Brain microvascular endothelial cell (primary cell): ENCODE data around the gene DDOST.

Experiments used
- DNase-seq: peaks from one replicate; pipeline ENCODE4 v3.0.0-alpha.2; 2020
- H3K27ac ChIP-seq: fragments of 250-450 bp; sonication (Bioruptor Pico); 2 replicates; pipeline ENCODE4 v1.5.1; 2020; ENCODE audit warnings: mild to moderate bottlenecking, moderate library complexity
- H3K27me3 ChIP-seq: fragments of 250-450 bp; sonication (Bioruptor Pico); replicated peaks from 2 replicates; pipeline ENCODE4 v1.5.1; 2020; ENCODE audit warnings: mild to moderate bottlenecking
- H3K36me3 ChIP-seq: fragments of 250-450 bp; sonication (Bioruptor Pico); replicated peaks from 2 replicates; pipeline ENCODE4 v1.5.1; 2020; ENCODE audit warnings: mild to moderate bottlenecking
- H3K4me3 ChIP-seq: 2 replicates; pipeline ENCODE4 v1.5.1; 2011; ENCODE audit warnings: low read depth, mild to moderate bottlenecking, control low read depth, low read length, moderate library complexity
- CTCF ChIP-seq: IDR thresholded peaks from 2 replicates; pipeline ENCODE4 v1.5.1; 2011; ENCODE audit warnings: low read depth, mild to moderate bottlenecking, moderate library complexity, low read length, control low read depth, inconsistent platforms; ENCODE audit errors: missing control alignments
- in situ Hi-C: cut with HindIII; loops from 2 replicates; pipeline ENCODE4 v1.10.0; 2017; ENCODE audit warnings: low sequenced_read_pairs, low pct_ligation_motif_present

The DDOST gene

GRCh38 chr1:20663365-20663764 is 2.2 kb upstream of the DDOST start:
- no peaks in the 10 kb centered on the region for H3K27me3 ChIP-seq
- no peak for TF ChIP-seq CTCF
- DNase-seq: no peak
- H3K4me3 ChIP-seq: no peak overlapping the region
- H3K36me3 ChIP-seq: no peaks in the 10 kb centered on the region
- in situ Hi-C loops: no loop called here
- no peak overlapping the region for H3K27ac ChIP-seq

- Histone ChIP-seq H3K27ac (no peak overlapping the region), H3K36me3 (peaks cover 4% of the 10 kb centered on the region), H3K4me3 (peak overlapping the region; percentile 92), H3K27me3 (no peaks in the 10 kb centered on the region)
- in situ Hi-C loops: no loop called here
- no peak for TF ChIP-seq CTCF
- no peak for DNase-seq
These were observed 924 bp upstream of the DDOST start for GRCh38 chr1:20662110-20662475.

GRCh38 chr1:20660847-20661206 is 342 bp downstream of the DDOST start:
- DNase-seq: no peak
- Histone ChIP-seq H3K4me3 (peak overlapping the region; percentile 92), H3K36me3 (peaks cover 11% of the 10 kb centered on the region), H3K27me3 (no peaks in the 10 kb centered on the region), H3K27ac (peak overlapping the region; percentile 13)
- in situ Hi-C loops: no loop called here
- TF ChIP-seq CTCF: no peak

GRCh38 chr1:20660363-20660762 is 806 bp downstream of the DDOST start:
- no peak for DNase-seq
- TF ChIP-seq CTCF: no peak
- H3K27ac ChIP-seq: peak overlapping the region; percentile 13

GRCh38 chr1:20658166-20658915 is 2.8 kb downstream of the DDOST start:
- H3K4me3 ChIP-seq: no peak overlapping the region
- no peaks in the 10 kb centered on the region for H3K27me3 ChIP-seq
- TF ChIP-seq CTCF: no peak
- no peak for DNase-seq
- no peak overlapping the region for H3K27ac ChIP-seq
- in situ Hi-C loops: no loop called here
- peaks cover 33% of the 10 kb centered on the region for H3K36me3 ChIP-seq

More at GRCh38 chr1:20660363-20660762, 806 bp downstream of the DDOST start:
- no peaks in the 10 kb centered on the region for H3K27me3 ChIP-seq
- in situ Hi-C loops: no loop called here
- H3K4me3 ChIP-seq: peak overlapping the region; percentile 92
- H3K36me3 ChIP-seq: peaks cover 16% of the 10 kb centered on the region

GRCh38 chr1:20657024-20657423 is 4.1 kb downstream of the DDOST start:
- Histone ChIP-seq H3K27ac (no peak overlapping the region), H3K27me3 (no peaks in the 10 kb centered on the region), H3K36me3 (peaks cover 44% of the 10 kb centered on the region), H3K4me3 (no peak overlapping the region)
- no peak for TF ChIP-seq CTCF
- in situ Hi-C loops: no loop called here
- DNase-seq: no peak
